ENCODE results near the gene NCKAP5. TPM values are rescaled to one million over a fixed set of nuclear protein-coding genes. Genes with fewer than 3 reads are reported as not detected.

The NCKAP5 gene
- total RNA-seq, 4 donors from 2014 or later = 0.03 to 0.55 (median 0.33) TPM

GRCh38 chr2:132754867-132755472 lies 813.3 kb downstream of the NCKAP5 start:
- H3K27me3 ChIP-seq = no peaks in the 10 kb centered on the region
- TF ChIP-seq, protein P1, sequence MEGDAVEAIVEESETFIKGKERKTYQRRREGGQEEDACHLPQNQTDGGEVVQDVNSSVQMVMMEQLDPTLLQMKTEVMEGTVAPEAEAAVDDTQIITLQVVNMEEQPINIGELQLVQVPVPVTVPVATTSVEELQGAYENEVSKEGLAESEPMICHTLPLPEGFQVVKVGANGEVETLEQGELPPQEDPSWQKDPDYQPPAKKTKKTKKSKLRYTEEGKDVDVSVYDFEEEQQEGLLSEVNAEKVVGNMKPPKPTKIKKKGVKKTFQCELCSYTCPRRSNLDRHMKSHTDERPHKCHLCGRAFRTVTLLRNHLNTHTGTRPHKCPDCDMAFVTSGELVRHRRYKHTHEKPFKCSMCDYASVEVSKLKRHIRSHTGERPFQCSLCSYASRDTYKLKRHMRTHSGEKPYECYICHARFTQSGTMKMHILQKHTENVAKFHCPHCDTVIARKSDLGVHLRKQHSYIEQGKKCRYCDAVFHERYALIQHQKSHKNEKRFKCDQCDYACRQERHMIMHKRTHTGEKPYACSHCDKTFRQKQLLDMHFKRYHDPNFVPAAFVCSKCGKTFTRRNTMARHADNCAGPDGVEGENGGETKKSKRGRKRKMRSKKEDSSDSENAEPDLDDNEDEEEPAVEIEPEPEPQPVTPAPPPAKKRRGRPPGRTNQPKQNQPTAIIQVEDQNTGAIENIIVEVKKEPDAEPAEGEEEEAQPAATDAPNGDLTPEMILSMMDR (IDR thresholded peaks at IDR 0.05 in 4 of 5, conservative IDR thresholded peaks at IDR 0.05 in 1 of 5) = no peak
- TF ChIP-seq POLR2A (IDR thresholded peaks at IDR 0.05) = no peak
- no peaks in the 10 kb centered on the region for H3K36me3 ChIP-seq
- H3K9me3 ChIP-seq = peaks cover 0 to 7% (median 0%) of the 10 kb centered on the region in 3 donors
- no peak overlapping the region for H3K4me3 ChIP-seq
- DNase-seq (no peak), ATAC-seq (no peak)
- intact Hi-C loops (cut with DNase I; ENCODE audit: low total_unique reads) = no loop called here
- H3K27ac ChIP-seq = no peak overlapping the region
- in situ Hi-C loops (cut with MboI; ENCODE audit: low sequenced_read_pairs in 4 of 4) = no loop called here
- H3K4me1 ChIP-seq = no peaks in the 10 kb centered on the region

DNA sequence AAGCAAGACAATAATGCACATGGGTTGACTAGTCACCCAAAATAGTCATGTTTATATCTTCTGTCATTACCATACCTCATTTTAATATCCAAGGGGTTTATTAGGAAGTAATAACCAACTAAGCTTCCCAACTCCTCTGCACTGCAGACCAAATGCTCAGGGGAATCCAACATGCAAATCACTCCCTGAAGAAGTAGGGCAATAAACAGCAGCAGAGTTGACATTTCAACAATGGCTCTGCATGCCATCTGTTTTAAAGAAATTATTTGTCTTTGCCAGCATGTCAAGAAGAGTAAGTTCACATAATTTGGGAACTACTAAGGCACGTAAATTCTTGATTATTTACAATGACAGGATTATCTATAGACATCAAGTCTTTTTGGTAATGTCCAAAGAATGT lies 813.9 kb downstream of the NCKAP5 start:
- no peak for DNase-seq
- H3K27ac ChIP-seq = no peak overlapping the region
- in situ Hi-C loops (cut with MboI; ENCODE audit: low sequenced_read_pairs in 4 of 4) = no loop called here
- no peaks in the 10 kb centered on the region for H3K4me1 ChIP-seq
- ATAC-seq = no peak
- TF ChIP-seq, protein P1 (IDR thresholded peaks at IDR 0.05 in 4 of 5, conservative IDR thresholded peaks at IDR 0.05 in 1 of 5) = no peak
- no peak for TF ChIP-seq POLR2A (IDR thresholded peaks at IDR 0.05)
- no peaks in the 10 kb centered on the region for H3K27me3 ChIP-seq
- H3K9me3 ChIP-seq = peaks cover 0 to 4% (median 0%) of the 10 kb centered on the region in 3 donors
- intact Hi-C loops (cut with DNase I; ENCODE audit: low total_unique reads) = no loop called here
- no peaks in the 10 kb centered on the region for H3K36me3 ChIP-seq
- H3K4me3 ChIP-seq = no peak overlapping the region

- ATAC-seq (no peak), DNase-seq (no peak)
- H3K27ac ChIP-seq = no peak overlapping the region
- H3K4me3 ChIP-seq = no peak overlapping the region
- in situ Hi-C loops (cut with MboI; ENCODE audit: low sequenced_read_pairs in 4 of 4) (no loop called here), intact Hi-C loops (cut with DNase I; ENCODE audit: low total_unique reads) (no loop called here)
- H3K36me3 ChIP-seq = no peaks in the 10 kb centered on the region
- H3K27me3 ChIP-seq = no peaks in the 10 kb centered on the region
- no peaks in the 10 kb centered on the region for H3K9me3 ChIP-seq
- no peak for TF ChIP-seq POLR2A (IDR thresholded peaks at IDR 0.05)
- TF ChIP-seq, protein P1 (IDR thresholded peaks at IDR 0.05 in 4 of 5, conservative IDR thresholded peaks at IDR 0.05 in 1 of 5) = no peak
- no peaks in the 10 kb centered on the region for H3K4me1 ChIP-seq
Measured at GRCh38 chr2:132752421-132753206, 815.6 kb downstream of the NCKAP5 start.

DNA sequence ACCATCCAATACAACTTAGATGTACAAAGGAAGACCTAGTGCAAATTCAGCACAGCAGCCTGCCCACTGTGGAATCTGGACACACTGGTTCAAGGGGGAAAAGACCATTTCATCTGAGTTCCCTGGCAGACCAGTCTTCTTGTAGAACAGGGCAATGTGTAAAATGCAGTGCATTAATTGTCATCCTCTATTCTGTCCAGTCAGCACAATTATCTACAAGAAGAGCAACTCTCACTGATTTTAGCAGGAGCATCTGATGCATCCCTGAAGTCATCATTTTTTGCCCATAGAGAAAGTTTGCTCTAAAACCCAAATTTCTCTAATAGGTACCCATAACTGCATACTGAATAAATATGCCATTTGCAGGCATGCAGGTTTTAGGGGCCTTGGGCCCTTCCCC lies 816.4 kb downstream of the NCKAP5 start:
- ATAC-seq (no peak), DNase-seq (no peak)
- Histone ChIP-seq H3K4me3 (no peak overlapping the region), H3K36me3 (no peaks in the 10 kb centered on the region), H3K9me3 (no peaks in the 10 kb centered on the region), H3K27ac (no peak overlapping the region), H3K27me3 (no peaks in the 10 kb centered on the region), H3K4me1 (no peaks in the 10 kb centered on the region)
- TF ChIP-seq, protein P1 (IDR thresholded peaks at IDR 0.05 in 4 of 5, conservative IDR thresholded peaks at IDR 0.05 in 1 of 5) = no peak
- TF ChIP-seq POLR2A (IDR thresholded peaks at IDR 0.05) = no peak
- in situ Hi-C loops (cut with MboI; ENCODE audit: low sequenced_read_pairs in 4 of 4) = no loop called here
- intact Hi-C loops (cut with DNase I; ENCODE audit: low total_unique reads) = no loop called here
